A549 (cell line): ENCODE results near the gene DOLPP1. TPM values are rescaled to one million over a fixed set of nuclear protein-coding genes. Genes with fewer than 3 reads are reported as not detected.

Experiments used
- ATAC-seq, 2 experiments: fragments of 200-7000 bp in 1 of 2; fragments of >200 bp in 1 of 2; cut with Nextera tagmentation in 1 of 2; cut with Tn5 transposase in 1 of 2; 3 replicates each; pipeline versions ENCODE4 v1.8.0 to v1.9.1; 2018 to 2020; ENCODE audit warnings: mild to moderate bottlenecking in 1 of 2, moderate library complexity in 1 of 2
- CTCF ChIA-PET: fragments of 300-600 bp; sonication (Branson Sonifier 250); formaldehyde crosslinking; extraction: SDS; loops from one replicate; lab custom pipeline; 2021; ENCODE audit warnings: antibody characterized with exemption, inconsistent platforms; lab: Yijun Ruan, JAX
- POLR2A ChIA-PET: fragments of 350-600 bp; formaldehyde crosslinking; extraction: SDS; loops from one replicate; lab custom pipeline; 2021; ENCODE audit warnings: antibody characterized with exemption, inconsistent platforms; lab: Yijun Ruan, JAX
- DNase-seq, 2 experiments: peaks; one replicate each; pipeline versions ENCODE4 v3.0.0 to v3.0.0-alpha.2; 2011 to 2016; ENCODE audit warnings: low read depth in 1 of 2, low spot score in 1 of 2
- FAIRE-seq: peaks from 2 replicates; lab custom pipeline; 2011; peaks lifted over from hg19 to GRCh38; lab: Jason Lieb, UNC
- H3K27ac ChIP-seq, 2 experiments: fragments of >200 bp; sonication (Bioruptor Twin); formaldehyde crosslinking; 3 replicates each; pipeline ENCODE4 v1.5.1; 2016 to 2017
- H3K4me1 ChIP-seq: fragments of >200 bp; sonication (Bioruptor Twin); formaldehyde crosslinking; 3 replicates; pipeline ENCODE4 v1.6.1; 2016
- H3K4me2 ChIP-seq: fragments of >200 bp; sonication (Bioruptor Twin); formaldehyde crosslinking; 3 replicates; pipeline ENCODE4 v1.6.1; 2016
- H3K4me3 ChIP-seq: fragments of >200 bp; sonication (Bioruptor Twin); formaldehyde crosslinking; 3 replicates; pipeline ENCODE4 v1.5.1; 2016
- H3K9me3 ChIP-seq: fragments of >200 bp; sonication (Bioruptor Twin); formaldehyde crosslinking; 3 replicates; pipeline ENCODE4 v1.6.1; 2016
- BHLHE40 ChIP-seq: IDR thresholded peaks from 2 replicates; pipeline ENCODE4 v1.6.1; 2012; ENCODE audit warnings: low read depth, low read length, inconsistent platforms
- CHD2 ChIP-seq: fragments of 150-350 bp; IDR thresholded peaks from 2 replicates; pipeline ENCODE4 v1.6.1; 2014; ENCODE audit warnings: low read length; ENCODE audit not compliant: partially characterized antibody
- EHF ChIP-seq: fragments of 250-450 bp; sonication (Bioruptor Pico); IDR thresholded peaks from 2 replicates; pipeline ENCODE4 v1.5.0; 2020; ENCODE audit warnings: mild to moderate bottlenecking
- EHMT2 ChIP-seq: fragments of 200-600 bp; sonication (generic); IDR thresholded peaks from 2 replicates; pipeline ENCODE4 v1.6.1; 2016; ENCODE audit warnings: antibody characterized with exemption, low read depth, mild to moderate bottlenecking, moderate library complexity
- EP300 ChIP-seq, 2 experiments: fragments of >200 bp; sonication (Bioruptor Twin); formaldehyde crosslinking; IDR thresholded peaks; 2 replicates in 1 of 2; 3 replicates in 1 of 2; pipeline ENCODE4 v1.6.1; 2016 to 2017
- FOXS1 ChIP-seq: fragments of 250-450 bp; sonication (Bioruptor Pico); IDR thresholded peaks from 2 replicates; pipeline ENCODE4 v1.5.0; 2020; ENCODE audit warnings: mild to moderate bottlenecking, moderate library complexity
- HES2 ChIP-seq: fragments of >200 bp; sonication (Bioruptor Twin); formaldehyde crosslinking; IDR thresholded peaks from 2 replicates; pipeline ENCODE4 v1.6.1; 2016
- HOXA7 ChIP-seq: fragments of 250-450 bp; sonication (Bioruptor Pico); IDR thresholded peaks from 2 replicates; pipeline ENCODE4 v1.5.0; 2020; ENCODE audit warnings: mild to moderate bottlenecking, moderate library complexity
- HOXB13 ChIP-seq: fragments of 250-450 bp; sonication (Bioruptor Pico); IDR thresholded peaks from 2 replicates; pipeline ENCODE4 v1.5.0; 2020; ENCODE audit warnings: low read depth, mild to moderate bottlenecking, moderate library complexity
- MAX ChIP-seq: IDR thresholded peaks from 2 replicates; pipeline ENCODE4 v1.6.1; 2012
- MAZ ChIP-seq: fragments of 150-350 bp; IDR thresholded peaks from 2 replicates; pipeline ENCODE4 v1.6.1; 2014; ENCODE audit warnings: antibody characterized with exemption, low read depth, low read length, borderline replicate concordance
- NFE2L2 ChIP-seq: fragments of 150-350 bp; conservative IDR thresholded peaks from 2 replicates; pipeline ENCODE4 v1.6.1; 2014; ENCODE audit warnings: low read length
- NPAS2 ChIP-seq: fragments of 250-450 bp; sonication (Bioruptor Pico); IDR thresholded peaks from 2 replicates; pipeline ENCODE4 v1.8.0; 2022; ENCODE audit warnings: mild to moderate bottlenecking, moderate library complexity, borderline replicate concordance
- REST ChIP-seq: fragments of 200-600 bp; sonication (generic); IDR thresholded peaks from 2 replicates; pipeline ENCODE4 v1.6.1; 2016; ENCODE audit warnings: antibody characterized with exemption, mild to moderate bottlenecking, moderate library complexity
- ZFP36 ChIP-seq: fragments of 450-650 bp; IDR thresholded peaks from 2 replicates; pipeline ENCODE4 v1.6.1; 2014; ENCODE audit warnings: borderline replicate concordance; ENCODE audit not compliant: partially characterized antibody
- WGBS: methylation state at CpG from one replicate; pipeline ENCODE4 v1.1.6; 2017; ENCODE audit errors: missing lambda C conversion rate; 5-methylcytosine and 5-hydroxymethylcytosine counted together
- polyA plus RNA-seq, 4 experiments: library from polyadenylated mRNA; depleted of rRNA in 3 of 4; stranded (reverse); fragments of >200 nt; fragmentation: RNase III in 1 of 4; extraction: RNeasy Plus Mini Kit Qiagen cat#74134 plus additional on column Dnase treatment in 1 of 4; gene quantifications; 2 replicates in 3 of 4; 3 replicates in 1 of 4; pipeline ENCODE4 v1.2.3, GENCODE V29; 2011 to 2017

The DOLPP1 gene
- polyA plus RNA-seq, 2 of the 4 experiments (the other 2 are of a cell fraction), result 23.5 to 25.6 TPM

DNA sequence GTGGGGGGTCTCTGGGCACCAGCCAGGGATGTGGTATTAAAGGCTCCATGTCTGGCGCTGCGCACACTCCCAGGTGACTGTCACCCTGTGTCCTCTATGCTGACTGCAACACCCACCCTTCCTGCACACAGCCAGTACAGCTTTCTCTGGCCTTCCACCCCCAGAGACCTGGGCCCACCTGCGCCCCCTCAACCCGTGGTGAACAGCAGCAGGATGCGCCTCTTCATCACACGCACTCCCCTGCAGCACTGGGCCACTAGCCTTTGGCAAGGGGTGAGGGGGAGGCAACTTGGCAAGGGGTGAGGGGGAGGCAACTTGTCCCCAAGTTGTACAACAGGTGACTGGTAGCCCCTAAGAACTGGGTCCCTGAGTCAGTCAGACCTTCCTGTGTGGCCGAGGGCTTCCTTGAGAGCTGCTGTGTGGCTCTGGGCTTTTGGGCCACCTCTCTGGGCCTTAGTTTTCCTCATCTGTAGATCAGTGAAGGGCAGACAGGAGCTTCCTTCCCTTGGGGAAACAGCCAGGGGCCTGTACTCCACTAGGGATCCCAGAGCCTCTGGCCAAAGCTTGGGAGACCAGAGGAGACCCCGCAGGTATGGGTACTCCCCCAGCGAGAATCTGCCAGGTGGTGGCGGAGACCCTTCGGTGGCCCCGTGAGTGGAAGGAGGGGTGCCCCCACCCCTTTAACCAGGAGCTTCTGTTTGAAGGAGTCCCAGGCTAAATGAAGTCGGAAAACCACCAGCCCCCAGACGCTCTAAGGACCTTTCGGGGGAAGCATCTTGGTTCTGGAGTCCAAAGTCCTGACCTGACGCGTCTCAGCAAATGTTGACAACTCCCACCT, 25.2 kb downstream of the DOLPP1 start:
- POLR2A ChIA-PET, result interaction anchor here (1.0 kb wide), 1 partner anchor 25 kb away, joined by 3 read pairs; no protein-coding TSS in a partner anchor
- TF ChIP-seq FOXS1 (CRISPR knock-in tag) (no peak), BHLHE40 (no peak), REST (no peak), ZFP36 (peak; percentile 23), HOXB13 (CRISPR knock-in tag) (no peak), EHF (CRISPR knock-in tag) (no peak)
- Histone ChIP-seq H3K27ac (no peak overlapping the region), H3K4me1 (peaks cover 10% of the 10 kb centered on the region), H3K4me3 (no peak overlapping the region), H3K9me3 (no peaks in the 10 kb centered on the region), H3K4me2 (no peak overlapping the region)
- ATAC-seq (no peak), DNase-seq (no peak), FAIRE-seq (no peak)
- CTCF ChIA-PET, result interaction anchor here (0.8 to 1.5 kb wide), 5 partner anchors 8 to 535 kb away, joined by 3 to 6 read pairs (median 3); no protein-coding TSS in a partner anchor
- 90% methylated on average over 10 of the region's 17 CpGs for WGBS

GRCh38 chr9:129107651-129108050, 26.7 kb downstream of the DOLPP1 start:
- no peak overlapping the region for H3K4me3 ChIP-seq
- DNase-seq (no peak), FAIRE-seq (no peak), ATAC-seq (no peak)
- no peak overlapping the region for H3K27ac ChIP-seq
- no peak overlapping the region for H3K4me2 ChIP-seq
- H3K4me1 ChIP-seq, result peaks cover 14% of the 10 kb centered on the region
- POLR2A ChIA-PET, result no interaction called here
- WGBS, result 92% methylated on average over 11 of the region's 13 CpGs
- CTCF ChIA-PET, result interaction anchor here (1.5 kb wide), 1 partner anchor 12 kb away, joined by 6 read pairs; no protein-coding TSS in a partner anchor
- TF ChIP-seq HES2, result no peak
- no peak for TF ChIP-seq MAX
- TF ChIP-seq, all 56 proteins: peak for 0
- no peaks in the 10 kb centered on the region for H3K9me3 ChIP-seq

- no peak overlapping the region for H3K4me3 ChIP-seq
- no peak for DNase-seq
- WGBS, result 91% methylated on average over 11 of the region's 13 CpGs
- peaks cover 16% of the 10 kb centered on the region for H3K4me1 ChIP-seq
- no peak for FAIRE-seq
- no peak for ATAC-seq
- ChIA-PET POLR2A (no interaction called here), CTCF (interaction anchor here (1.2 kb wide), 2 partner anchors 18 to 23 kb away, joined by 5 read pairs; no protein-coding TSS in a partner anchor)
- no peak overlapping the region; the same call in 2 of the 3 replicates for H3K4me2 ChIP-seq
- H3K27ac ChIP-seq, result no peak overlapping the region
- H3K9me3 ChIP-seq, result no peaks in the 10 kb centered on the region
- TF ChIP-seq HOXB13 (CRISPR knock-in tag), result no peak
These were observed 27.3 kb downstream of the DOLPP1 start for GRCh38 chr9:129108083-129108804.

DNA sequence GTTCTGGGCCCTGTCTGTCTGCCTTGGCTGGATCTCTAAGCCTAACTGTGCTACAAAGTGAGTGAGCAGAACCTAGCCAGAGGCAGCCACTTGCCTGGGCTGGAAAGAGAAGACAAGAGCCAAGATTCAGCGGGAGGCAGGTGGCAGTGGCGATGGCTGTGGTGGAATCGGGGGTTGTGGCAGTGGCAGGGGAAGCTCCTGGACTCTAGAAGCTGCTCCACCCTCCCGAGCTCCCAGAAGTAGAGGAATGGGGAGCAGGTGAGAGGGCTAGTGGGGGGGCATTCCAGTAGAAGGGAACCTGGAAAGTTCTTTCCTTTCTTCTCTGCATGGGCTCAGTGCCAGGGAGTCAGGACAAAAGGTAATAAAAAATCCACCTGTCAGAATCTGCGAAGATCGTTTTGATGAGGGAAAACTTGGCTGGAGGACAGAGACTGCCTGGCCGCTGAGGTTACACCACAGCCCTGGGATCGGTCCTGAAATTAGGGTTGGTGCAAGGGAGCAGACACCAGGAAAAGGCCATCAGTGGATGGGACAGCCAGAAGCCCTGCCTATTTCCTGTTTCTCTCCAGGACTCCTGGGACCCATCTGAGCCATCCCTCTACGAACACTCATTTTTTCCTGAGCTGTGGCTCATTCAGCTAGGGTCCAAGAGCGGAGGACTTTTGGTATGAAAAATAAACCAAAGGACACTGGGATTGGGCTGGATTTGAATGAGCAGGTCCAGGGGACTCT, 28.1 kb downstream of the DOLPP1 start:
- no peak overlapping the region; the same call in 2 of the 3 replicates for H3K4me3 ChIP-seq
- TF ChIP-seq EP300 (IDR thresholded peaks at IDR 0.05) (no peak), HES2 (no peak), NPAS2 (CRISPR knock-in tag) (no peak), MAZ (no peak), EHF (CRISPR knock-in tag) (no peak), EHMT2 (no peak), HOXA7 (no peak), BHLHE40 (no peak), CHD2 (no peak), NFE2L2 (no peak)
- TF ChIP-seq, all 56 proteins: peak for 0
- ATAC-seq (no peak), DNase-seq (no peak), FAIRE-seq (no peak)
- 87% methylated on average over 10 of the region's 10 CpGs for WGBS
- ChIA-PET POLR2A (interaction anchor here (1.6 to 2.4 kb wide), 2 partner anchors 14 to 28 kb away, joined by 5 to 7 read pairs; partner anchors contain the start of gene DOLPP1), CTCF (interaction anchor here (0.7 to 1.2 kb wide), 5 partner anchors 9 to 81 kb away, joined by 3 to 5 read pairs (median 3); partner anchors contain the start of gene SH3GLB2)
- H3K4me1 ChIP-seq, result peaks cover 20% of the 10 kb centered on the region
- peak overlapping the region; percentile 96 for H3K4me2 ChIP-seq
- H3K9me3 ChIP-seq, result no peaks in the 10 kb centered on the region
- peak overlapping the region in 1 of 2 experiments; percentile 97; a peak in 2 of 6 replicates for H3K27ac ChIP-seq
